ENCODE data around the gene SCAPER. TPM values are rescaled to one million over a fixed set of nuclear protein-coding genes. Genes with fewer than 3 reads are reported as not detected.
A peak's percentile ranks its signal among the peaks of the same experiment; 100 is the strongest.

SCAPER gene
- total RNA-seq, 4 donors from 2014 or later: 19.6 to 35.9 (median 31.8) TPM

- H3K9me3 ChIP-seq: no peaks in the 10 kb centered on the region
- intact Hi-C loops (cut with DNase I; ENCODE audit: low total_unique reads) (loop anchor here (1.0 kb wide), 1 partner anchor 26 kb away; the partner anchor contains the start of gene SCAPER), in situ Hi-C loops (cut with MboI; ENCODE audit: low sequenced_read_pairs in 4 of 4) (no loop called here)
- DNase-seq: peak; percentile 93 to 95
- peaks cover 14 to 15% of the 10 kb centered on the region in 2 donors for H3K4me1 ChIP-seq
- H3K27me3 ChIP-seq: no peaks in the 10 kb centered on the region
- peak within 1 kb of the TSS; percentile 78 to 89 (median 82) for H3K27ac ChIP-seq
- TF ChIP-seq CTCF (IDR thresholded peaks at IDR 0.05 in 4 of 5, conservative IDR thresholded peaks at IDR 0.05 in 1 of 5): peak in 2 of 5 experiments; percentile 7 to 23
- peak; percentile 74 to 89 for TF ChIP-seq POLR2A (IDR thresholded peaks at IDR 0.05)
- ATAC-seq: peak; percentile 97 to 99
- H3K4me3 ChIP-seq: peak within 1 kb of the TSS; percentile 59 to 86 (median 63)
- H3K36me3 ChIP-seq: peaks cover 0 to 23% of the 10 kb centered on the region in 2 donors
Measured at GRCh38 chr15:76931397-76932134, 26.4 kb upstream of the SCAPER start, which contains the start of gene RCN2. TSS of gene RCN2 (plus strand) at chr15:76931749. CDS start at chr15:76931842, 93 bp downstream.

- Histone ChIP-seq H3K4me1 (peaks cover 14 to 15% of the 10 kb centered on the region in 2 donors), H3K36me3 (peaks cover 0 to 17% of the 10 kb centered on the region in 2 donors), H3K27me3 (no peaks in the 10 kb centered on the region), H3K9me3 (no peaks in the 10 kb centered on the region), H3K27ac (peak overlapping the region; percentile 78 to 89 (median 82)), H3K4me3 (peak overlapping the region; percentile 59 to 86 (median 63))
- no peak for ATAC-seq
- TF ChIP-seq POLR2A (IDR thresholded peaks at IDR 0.05) (no peak), CTCF (IDR thresholded peaks at IDR 0.05 in 4 of 5, conservative IDR thresholded peaks at IDR 0.05 in 1 of 5) (no peak)
- intact Hi-C loops (cut with DNase I; ENCODE audit: low total_unique reads): loop anchor here (1.0 kb wide), 1 partner anchor 26 kb away; the partner anchor contains the start of gene SCAPER
- DNase-seq: no peak
- in situ Hi-C loops (cut with MboI; ENCODE audit: low sequenced_read_pairs in 4 of 4): no loop called here
Measured at GRCh38 chr15:76930831-76931396, 25.8 kb upstream of the SCAPER start.

- Histone ChIP-seq H3K4me1 (peaks cover 14 to 15% of the 10 kb centered on the region in 2 donors), H3K36me3 (peaks cover 0 to 9% of the 10 kb centered on the region in 2 donors), H3K27ac (no peak overlapping the region), H3K9me3 (no peaks in the 10 kb centered on the region), H3K27me3 (no peaks in the 10 kb centered on the region), H3K4me3 (no peak overlapping the region)
- ATAC-seq: no peak
- in situ Hi-C loops (cut with MboI; ENCODE audit: low sequenced_read_pairs in 4 of 4): no loop called here
- DNase-seq: no peak
- intact Hi-C loops (cut with DNase I; ENCODE audit: low total_unique reads): no loop called here
- no peak for TF ChIP-seq POLR2A (IDR thresholded peaks at IDR 0.05)
- no peak for TF ChIP-seq CTCF (IDR thresholded peaks at IDR 0.05 in 4 of 5, conservative IDR thresholded peaks at IDR 0.05 in 1 of 5)
Measured at GRCh38 chr15:76929011-76929760, 24.0 kb upstream of the SCAPER start.

- in situ Hi-C loops (cut with MboI; ENCODE audit: low sequenced_read_pairs in 4 of 4): no loop called here
Measured at GRCh38 chr15:76928201-76928600, 23.1 kb upstream of the SCAPER start.

More at GRCh38 chr15:76928201-76928600, 23.1 kb upstream of the SCAPER start:
- ATAC-seq: no peak
- Histone ChIP-seq H3K27ac (no peak overlapping the region), H3K4me3 (no peak overlapping the region), H3K4me1 (peaks cover 14 to 15% of the 10 kb centered on the region in 2 donors), H3K36me3 (peaks cover 0 to 7% of the 10 kb centered on the region in 2 donors), H3K9me3 (no peaks in the 10 kb centered on the region), H3K27me3 (no peaks in the 10 kb centered on the region)
- no peak for TF ChIP-seq CTCF (IDR thresholded peaks at IDR 0.05 in 4 of 5, conservative IDR thresholded peaks at IDR 0.05 in 1 of 5)
- no peak for TF ChIP-seq POLR2A (IDR thresholded peaks at IDR 0.05)
- no peak for DNase-seq
- intact Hi-C loops (cut with DNase I; ENCODE audit: low total_unique reads): no loop called here
